GF-D8 (cell line): ENCODE data around the gene FOXL1.

Experiments
- DNase-seq: peaks from one replicate; lab custom pipeline; 2025; lab: John Stamatoyannopoulos, UW

FOXL1 gene

DNA sequence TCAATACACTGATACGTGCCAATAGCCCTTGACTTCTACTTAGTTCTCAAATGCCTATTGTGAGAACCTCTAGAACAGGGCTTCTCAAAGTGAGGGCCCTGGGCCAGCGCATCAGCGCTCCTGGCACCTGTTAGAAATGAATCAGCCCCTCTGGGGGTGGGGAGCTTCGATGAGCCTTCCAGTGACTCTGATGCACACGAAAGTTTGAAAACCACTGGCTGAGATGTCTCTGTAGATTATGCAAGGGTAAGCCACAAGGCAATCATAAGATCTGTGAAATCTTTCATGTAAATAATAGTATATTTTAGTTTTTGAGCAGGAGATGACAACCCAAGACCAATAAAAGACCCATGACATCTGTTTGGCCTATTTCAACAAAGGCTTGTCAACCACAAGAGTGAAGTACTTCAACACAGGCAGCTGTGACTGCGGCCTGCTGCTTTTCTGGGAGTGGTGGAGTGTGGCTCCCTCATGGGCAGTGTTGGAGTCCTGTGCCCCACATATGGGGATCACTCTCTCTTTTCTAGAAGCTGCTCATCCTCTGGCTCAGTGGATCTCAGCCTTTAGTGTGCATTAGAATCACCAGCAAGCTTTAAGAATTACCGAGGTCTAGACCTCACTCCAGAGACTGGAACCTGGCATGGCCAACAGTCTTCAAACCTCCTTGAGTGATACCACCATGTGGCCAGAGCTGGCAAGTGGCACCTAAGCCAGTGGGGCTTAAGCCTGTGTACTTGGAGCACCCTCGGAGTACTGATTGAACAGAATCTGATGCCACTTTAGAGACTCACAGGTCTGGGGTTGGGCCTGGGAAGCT, 29.1 kb upstream of the FOXL1 start:
- DNase-seq: no peak

DNA sequence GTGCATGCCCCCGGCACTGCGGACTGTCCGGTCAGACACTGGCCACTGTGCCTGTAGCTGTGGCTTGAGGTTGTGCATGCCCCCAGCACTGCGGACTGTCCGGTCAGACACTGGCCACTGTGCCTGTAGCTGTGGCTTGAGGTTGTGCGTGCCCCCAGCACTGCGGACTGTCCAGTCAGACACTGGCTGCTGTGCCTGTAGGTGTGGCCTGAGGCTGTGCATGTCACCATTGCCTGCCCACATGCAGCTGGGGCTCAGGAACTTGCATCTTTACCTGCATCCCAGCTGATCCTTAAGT, 28.5 kb upstream of the FOXL1 start:
- no peak for DNase-seq

DNA sequence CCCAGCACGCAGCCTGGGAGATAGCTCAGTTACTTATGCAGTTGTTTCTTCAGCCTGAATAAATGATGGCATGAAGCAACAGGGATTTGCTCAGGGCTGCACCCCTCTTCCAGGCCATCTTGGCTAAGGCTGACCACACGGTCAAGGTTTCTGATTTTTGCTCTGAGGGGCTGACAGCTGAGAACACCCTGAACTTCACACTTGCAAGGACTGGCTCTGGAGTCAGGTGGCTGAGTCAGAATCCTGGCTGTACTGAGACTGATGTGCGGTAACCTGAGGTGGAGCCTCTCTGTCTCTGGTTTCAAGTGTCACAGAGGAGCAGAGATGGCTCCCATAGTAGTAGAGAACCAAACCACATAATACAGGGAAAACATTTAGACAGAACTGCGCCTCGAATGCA, 28.1 kb upstream of the FOXL1 start:
- DNase-seq: no peak

DNA sequence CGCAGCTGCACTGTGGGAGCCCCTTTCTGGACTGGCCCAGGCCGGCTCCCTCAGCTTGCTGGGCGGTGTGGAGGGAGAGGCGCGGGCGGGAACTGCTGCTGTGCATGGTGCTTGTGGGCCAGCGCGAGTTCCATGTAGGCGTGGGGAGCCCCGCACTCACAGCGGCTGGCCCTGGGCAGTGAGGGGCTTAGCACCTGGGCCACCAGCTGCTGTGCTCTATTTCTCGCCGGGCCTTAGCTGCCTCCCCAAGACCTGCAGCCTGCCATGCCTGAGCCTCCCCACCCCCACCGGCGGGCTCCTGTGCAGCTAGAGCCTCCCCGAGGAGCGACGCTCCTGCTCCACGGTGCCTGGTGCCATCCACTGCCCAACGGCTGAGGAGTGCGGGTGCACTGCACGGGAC, 25.0 kb upstream of the FOXL1 start:
- no peak for DNase-seq

DNA sequence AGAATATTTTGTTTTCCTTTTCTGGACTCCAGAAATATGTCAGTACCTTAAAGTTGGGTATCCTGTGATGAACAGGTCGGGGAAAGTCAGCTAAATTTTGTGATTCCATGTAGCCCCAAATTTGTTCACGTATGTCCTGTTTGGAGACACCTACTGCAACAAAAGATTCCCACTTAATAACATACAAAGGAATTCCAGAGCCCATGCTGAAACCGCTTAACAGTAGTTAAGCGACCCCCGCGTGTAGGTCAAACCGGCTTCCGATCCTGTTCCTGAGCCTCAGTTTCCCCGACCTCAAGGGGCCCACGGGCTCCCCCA, 23.8 kb upstream of the FOXL1 start:
- DNase-seq: no peak

DNA sequence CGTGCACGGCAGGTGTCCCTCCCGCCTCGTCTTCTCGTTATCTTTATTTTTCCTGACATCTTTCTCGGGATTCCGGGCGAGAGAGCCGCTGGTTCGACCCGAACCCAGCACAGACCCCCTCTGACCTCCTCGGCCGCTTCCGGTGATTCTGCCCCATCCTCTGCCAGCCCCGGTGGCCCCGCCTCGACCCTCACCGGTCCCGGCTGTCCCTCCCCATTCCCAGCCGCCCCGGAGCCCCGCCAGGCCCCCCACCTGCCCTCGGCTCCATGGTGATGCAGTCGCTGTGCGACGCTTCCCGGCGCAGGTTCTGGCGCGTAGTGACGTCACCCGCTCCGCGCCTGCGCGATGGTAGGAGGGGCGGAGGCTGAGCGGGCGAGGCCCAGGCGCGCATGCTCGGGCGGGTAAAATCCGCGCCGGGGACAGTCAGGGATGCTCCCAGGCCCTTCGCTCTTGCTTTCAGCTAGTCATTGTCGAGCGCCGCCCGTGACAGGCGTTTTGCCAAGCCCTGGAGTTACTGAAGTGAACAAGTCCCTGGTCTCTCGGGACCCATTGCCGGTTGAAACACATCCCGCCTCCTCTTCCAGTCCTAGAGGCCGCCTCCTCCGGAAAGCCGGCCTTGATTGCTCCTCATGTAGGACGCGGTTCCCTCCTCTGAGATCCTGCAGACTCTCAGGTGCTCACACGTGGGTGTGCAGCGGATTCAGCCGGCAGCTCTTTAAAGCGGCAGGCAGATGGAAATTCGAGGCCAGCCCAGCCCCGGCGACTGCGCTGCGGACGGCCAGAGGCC, 23.2 kb upstream of the FOXL1 start, which contains the start of gene MTHFSD:
Gene MTHFSD (minus strand): TSS at position 319 of the 787 bp plus-strand sequence. CDS start 51 bp downstream, at position 268.
- DNase-seq: peak; percentile 54

DNA sequence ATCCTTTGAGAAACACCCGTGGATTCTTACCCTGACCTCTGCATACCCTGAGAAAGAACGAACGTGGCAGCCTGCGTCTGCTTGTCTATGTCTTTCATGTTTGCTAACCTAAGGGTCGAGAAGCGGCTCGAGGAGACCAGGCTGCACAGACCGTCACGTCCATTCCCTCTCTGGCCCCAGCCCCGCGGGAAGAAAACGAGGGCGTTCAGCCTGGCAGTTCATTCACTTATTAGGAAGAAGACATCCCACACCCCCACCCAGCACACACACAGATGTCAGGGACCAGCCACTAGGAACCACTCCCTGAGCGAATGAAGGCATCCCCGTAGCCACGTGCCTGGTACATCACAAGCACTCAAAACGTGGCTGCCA, 22.7 kb upstream of the FOXL1 start:
- DNase-seq: no peak

DNA sequence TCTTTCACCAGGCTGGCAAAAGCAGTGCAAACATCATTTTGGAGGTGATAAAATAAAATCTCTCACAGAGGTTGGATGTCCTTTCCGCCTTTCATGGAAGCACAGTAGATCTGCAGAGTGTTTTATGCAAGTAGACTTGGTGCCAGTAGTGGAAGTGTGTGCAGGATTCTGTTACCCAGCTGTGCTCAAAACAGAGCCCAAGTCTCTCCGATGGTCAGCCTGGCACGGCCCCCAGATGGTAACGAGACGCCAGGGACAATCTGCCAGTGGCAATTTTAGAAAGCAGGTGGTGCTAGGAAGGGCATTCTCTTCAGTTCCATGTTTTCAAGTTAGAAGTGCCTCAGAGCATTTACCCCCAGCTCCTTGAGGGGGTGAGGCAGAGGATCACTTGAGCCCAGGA, 21.8 kb upstream of the FOXL1 start:
- no peak for DNase-seq

DNA sequence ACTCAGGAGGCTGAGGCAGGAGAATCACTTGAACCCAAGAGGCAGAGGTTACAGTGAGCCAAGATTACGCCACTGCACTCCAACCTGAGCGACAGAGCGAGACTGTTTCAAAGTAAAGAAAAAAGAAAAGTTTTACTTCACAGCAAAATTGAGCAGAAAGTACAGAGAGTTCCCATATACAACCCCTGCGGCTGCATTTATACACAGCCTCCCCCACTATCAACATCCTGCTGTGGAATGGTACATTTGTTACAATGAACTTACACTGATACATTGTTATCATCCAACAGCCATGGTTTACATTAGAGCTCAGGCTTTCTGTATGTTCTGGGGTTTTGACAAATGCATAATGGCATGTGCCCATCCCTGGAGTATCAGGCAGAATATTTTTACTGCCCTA, 20.8 kb upstream of the FOXL1 start:
- no peak for DNase-seq

DNA sequence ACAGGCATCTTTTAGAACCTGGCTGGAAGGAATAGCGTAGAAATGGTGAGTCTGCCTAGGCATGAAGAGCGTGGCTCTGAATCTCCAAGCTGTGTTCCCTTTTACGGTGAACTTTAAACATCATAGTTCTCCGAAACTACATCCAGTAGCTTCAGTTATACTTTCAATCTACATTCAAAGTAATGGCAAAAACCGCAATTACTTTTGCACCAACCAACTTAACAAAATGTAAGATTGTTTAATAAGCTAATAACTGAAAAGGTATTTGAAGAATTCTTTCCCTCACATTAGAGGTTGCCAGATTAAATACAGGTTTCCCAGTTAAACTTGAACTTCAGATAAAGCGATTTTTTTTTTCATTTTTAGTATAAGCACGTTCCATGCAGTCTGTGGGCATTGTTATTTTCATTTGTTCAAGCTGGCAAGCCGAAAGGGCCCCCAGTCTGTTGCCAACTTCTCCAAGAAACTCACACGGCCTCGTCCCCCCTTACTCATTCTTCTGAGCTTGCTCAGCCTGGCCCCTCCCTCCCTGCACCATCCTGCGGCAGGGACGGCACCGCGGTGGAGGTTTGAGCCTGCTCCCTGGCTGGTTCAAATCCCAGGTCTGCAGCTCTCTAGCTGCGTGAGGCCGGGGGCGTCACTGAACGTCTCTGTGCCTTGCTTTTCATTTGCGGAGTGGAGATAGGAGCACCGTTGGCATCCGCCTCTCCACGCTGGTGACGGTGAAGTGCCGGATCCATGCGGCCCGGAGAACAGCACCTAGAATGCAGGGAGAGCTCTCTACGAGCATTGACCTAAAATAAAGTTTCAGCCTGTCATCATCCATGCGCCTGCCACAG, 19.8 kb upstream of the FOXL1 start:
- no peak for DNase-seq

DNA sequence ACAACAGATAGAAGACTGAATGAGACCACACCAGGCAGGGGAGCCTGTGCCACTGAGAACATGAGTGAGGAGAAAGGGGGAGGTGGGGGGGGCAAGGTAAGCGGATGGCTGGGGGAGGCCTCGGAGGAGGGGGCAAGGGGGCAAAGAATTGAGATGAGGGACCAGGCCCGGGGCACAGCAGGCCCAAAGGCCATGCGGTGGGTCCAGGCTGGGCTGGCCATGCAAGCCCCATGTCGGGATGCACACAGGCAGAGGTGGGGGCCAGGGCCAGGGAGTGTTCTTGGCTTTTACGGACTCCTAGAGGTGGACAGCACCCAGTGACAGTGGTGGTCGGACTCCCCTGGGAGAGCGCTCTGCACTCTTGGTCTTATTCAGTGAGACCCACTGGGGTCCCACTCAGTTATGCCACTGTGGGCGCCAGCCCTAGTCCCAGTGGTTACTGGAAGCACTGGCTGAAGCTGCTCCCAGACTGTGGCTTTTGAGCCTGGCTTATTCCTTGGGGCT, 18.5 kb upstream of the FOXL1 start:
- no peak for DNase-seq

DNA sequence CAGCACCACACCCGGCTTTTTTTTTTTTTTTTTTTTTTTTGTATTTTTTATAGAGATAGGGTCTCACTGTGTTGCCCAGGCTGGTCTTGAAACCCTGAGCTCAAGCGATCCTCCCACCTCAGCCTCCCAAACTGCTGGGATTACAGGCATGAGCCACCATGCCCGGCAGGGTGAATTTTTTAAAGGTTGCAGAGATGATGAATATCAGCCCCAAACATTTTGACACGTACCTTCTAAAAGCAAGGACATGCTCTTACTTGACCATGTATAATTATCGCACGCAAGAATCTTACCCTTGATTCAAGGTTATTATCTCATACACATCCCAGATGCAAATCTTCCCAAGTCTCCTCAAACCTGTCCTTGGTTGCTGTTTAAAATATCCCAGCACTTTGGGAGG, 16.0 kb upstream of the FOXL1 start:
- DNase-seq: no peak

DNA sequence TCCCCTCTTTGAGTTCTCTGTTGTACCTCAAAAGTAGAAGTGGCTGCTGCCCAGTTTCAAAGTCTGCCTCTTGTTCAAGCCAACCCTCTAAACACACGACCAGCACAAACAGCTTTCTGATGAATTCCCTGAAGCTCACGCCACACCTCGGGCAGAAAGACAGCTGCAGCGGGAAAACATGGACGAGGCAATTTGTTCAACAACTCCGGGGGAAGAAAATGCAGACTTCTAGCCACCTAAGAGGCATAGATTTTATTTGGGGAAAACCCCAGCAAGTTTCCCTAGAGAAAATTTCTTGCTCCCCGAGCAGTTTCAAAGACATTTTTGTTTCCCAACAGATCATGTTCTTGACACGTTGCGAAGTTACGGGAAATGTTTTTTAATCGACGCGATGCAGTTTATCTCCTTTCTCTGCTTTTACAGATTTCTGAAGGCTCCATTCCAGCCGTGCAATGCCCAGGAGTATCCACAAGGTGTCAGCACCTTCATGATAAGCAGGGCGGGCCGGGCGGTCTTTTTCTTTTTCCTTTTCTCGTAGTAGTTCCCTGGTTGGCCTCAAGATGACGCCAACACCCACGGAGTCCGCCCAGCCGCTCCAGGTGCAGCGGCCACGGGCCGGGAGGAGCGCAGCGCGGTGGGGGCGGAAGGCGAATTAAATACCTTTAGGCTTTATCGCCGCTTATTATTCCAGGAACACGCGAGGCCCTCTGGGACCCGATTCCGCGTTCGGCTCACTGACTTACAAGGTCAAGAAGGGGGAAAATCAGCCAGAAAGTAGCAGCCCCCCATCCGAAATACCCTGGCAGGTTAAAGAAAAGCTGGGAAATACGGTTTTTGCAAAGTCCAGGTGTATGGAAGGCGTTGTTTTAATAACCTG, 14.6 kb upstream of the FOXL1 start:
- DNase-seq: peak; percentile 33

DNA sequence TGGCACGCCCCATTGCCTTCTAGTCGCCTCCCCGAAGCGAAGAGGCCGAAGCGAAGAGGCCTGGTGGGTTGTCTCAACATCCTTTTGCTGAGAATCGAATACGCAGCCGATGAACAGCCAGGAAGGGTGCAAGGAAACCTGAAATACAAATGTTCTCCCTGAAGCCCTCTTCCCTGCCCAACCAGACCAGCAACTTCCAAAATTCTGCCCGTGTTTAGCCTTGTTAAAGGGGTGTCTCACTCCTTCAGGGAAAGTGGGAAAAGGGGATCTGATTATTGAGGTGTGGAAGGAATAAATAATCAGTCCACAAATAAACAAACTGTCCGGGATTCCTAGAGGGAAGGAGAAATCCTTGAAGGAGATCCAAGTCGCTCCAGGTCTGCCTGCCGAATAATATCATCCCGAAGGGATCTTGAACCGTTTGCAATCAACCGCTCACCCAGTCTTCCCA, 13.1 kb upstream of the FOXL1 start:
- no peak for DNase-seq

DNA sequence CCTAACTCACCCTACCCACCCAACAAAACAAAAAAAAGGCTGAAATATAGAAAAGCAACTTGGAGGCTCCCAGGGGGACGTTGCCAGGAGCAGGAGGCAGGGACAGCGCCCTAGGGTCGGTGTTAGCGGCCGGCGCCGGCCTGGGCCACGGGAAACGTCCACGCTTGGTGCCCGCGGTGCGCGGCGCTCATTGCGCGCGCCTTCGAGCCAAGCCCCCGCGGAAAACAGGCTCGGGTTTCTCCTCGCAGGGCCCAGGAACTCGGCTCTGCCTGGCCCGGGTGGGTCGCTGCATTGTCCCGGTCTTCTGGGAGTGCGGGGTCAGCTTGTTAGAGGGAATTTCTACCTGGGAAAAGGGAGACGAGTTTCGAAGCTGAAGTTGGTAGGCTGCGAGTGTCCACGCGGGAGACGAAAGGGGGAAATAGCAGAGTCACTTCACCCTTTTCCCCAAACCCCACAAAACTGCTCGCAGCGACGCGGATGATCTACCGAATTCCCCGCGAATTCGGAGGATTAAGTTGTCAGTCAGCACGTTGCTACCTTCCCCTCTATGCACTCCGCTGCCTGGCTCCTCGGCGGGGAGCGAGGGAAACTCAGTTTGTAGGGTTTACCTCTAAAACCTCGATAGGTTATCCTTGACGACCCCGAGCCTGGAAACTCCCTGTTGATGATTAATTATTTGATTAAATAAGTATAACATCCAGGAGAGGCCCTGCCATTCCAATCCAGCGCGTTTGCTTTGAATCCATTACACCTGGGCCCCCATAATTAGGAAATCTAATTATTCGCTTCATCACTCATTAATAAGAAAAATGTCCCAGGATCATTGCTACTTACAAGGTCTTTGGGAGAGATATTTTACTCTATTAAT, 12.5 kb upstream of the FOXL1 start:
- no peak for DNase-seq

DNA sequence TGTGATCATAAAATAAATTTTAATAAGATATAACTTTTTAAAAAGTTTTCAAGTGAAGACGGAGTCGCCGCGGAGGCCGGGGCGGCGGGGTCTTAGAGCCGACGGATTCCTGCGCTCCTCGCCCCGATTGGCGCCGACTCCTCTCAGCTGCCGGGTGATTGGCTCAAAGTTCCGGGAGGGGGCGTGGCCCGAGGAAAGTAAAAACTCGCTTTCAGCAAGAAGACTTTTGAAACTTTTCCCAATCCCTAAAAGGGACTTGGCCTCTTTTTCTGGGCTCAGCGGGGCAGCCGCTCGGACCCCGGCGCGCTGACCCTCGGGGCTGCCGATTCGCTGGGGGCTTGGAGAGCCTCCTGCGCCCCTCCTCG, 11.8 kb upstream of the FOXL1 start, which contains the start of gene FOXC2:
Gene FOXC2 (plus strand): TSS at position 229 of the 365 bp plus-strand sequence. CDS start 507 bp downstream, outside the sequence.
- DNase-seq: no peak

DNA sequence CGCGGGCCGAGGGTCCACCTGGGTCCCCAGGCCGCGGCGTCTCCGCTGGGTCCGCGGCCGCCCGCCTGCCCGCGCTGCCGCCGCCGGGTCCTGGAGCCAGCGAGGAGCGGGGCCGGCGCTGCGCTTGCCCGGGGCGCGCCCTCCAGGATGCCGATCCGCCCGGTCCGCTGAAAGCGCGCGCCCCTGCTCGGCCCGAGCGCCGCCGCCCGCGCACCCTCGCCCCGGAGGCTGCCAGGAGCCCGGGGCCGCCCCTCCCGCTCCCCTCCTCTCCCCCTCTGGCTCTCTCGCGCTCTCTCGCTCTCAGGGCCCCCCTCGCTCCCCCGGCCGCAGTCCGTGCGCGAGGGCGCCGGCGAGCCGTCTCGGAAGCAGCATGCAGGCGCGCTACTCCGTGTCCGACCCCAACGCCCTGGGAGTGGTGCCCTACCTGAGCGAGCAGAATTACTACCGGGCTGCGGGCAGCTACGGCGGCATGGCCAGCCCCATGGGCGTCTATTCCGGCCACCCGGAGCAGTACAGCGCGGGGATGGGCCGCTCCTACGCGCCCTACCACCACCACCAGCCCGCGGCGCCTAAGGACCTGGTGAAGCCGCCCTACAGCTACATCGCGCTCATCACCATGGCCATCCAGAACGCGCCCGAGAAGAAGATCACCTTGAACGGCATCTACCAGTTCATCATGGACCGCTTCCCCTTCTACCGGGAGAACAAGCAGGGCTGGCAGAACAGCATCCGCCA, 11.2 kb upstream of the FOXL1 start:
- DNase-seq: no peak

DNA sequence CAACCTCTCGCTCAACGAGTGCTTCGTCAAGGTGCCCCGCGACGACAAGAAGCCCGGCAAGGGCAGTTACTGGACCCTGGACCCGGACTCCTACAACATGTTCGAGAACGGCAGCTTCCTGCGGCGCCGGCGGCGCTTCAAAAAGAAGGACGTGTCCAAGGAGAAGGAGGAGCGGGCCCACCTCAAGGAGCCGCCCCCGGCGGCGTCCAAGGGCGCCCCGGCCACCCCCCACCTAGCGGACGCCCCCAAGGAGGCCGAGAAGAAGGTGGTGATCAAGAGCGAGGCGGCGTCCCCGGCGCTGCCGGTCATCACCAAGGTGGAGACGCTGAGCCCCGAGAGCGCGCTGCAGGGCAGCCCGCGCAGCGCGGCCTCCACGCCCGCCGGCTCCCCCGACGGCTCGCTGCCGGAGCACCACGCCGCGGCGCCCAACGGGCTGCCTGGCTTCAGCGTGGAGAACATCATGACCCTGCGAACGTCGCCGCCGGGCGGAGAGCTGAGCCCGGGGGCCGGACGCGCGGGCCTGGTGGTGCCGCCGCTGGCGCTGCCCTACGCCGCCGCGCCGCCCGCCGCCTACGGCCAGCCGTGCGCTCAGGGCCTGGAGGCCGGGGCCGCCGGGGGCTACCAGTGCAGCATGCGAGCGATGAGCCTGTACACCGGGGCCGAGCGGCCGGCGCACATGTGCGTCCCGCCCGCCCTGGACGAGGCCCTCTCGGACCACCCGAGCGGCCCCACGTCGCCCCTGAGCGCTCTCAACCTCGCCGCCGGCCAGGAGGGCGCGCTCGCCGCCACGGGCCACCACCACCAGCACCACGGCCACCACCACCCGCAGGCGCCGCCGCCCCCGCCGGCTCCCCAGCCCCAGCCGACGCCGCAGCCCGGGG, 10.4 kb upstream of the FOXL1 start:
- DNase-seq: no peak
